HG02973 (cell line): ENCODE data around the gene HIRA.
"Not testable (repeated sequence)": the region's sequence is repeated elsewhere in the genome, so short reads cannot be mapped to it uniquely, and the experiment has no call there.

Source experiments
- ATAC-seq: cut with Tn5 transposase; IDR thresholded peaks from one replicate; pipeline ENCODE4 v1.9.1; 2021; ENCODE audit warnings: moderate library complexity; ENCODE audit not compliant: unreplicated experiment

The HIRA gene

GRCh38 chr22:19387575-19387974, 44.0 kb downstream of the HIRA start:
- no peak for ATAC-seq

GRCh38 chr22:19387038-19387437, 44.5 kb downstream of the HIRA start:
- no peak for ATAC-seq

- no peak for ATAC-seq
Observed at GRCh38 chr22:19386248-19386647, 45.3 kb downstream of the HIRA start.

- ATAC-seq: no peak
Observed at GRCh38 chr22:19385221-19385906, 46.2 kb downstream of the HIRA start.

GRCh38 chr22:19383292-19383691, 48.2 kb downstream of the HIRA start:
- ATAC-seq: no peak

- no peak for ATAC-seq
Observed at GRCh38 chr22:19382240-19382639, 49.3 kb downstream of the HIRA start.

- ATAC-seq: no peak
Observed at GRCh38 chr22:19378344-19378674, 53.2 kb downstream of the HIRA start.

GRCh38 chr22:19377565-19378343, 53.8 kb downstream of the HIRA start:
- ATAC-seq: no peak

- ATAC-seq: no peak
Observed at GRCh38 chr22:19376971-19377370, 54.6 kb downstream of the HIRA start.

- no peak for ATAC-seq
Observed at GRCh38 chr22:19376247-19376646, 55.3 kb downstream of the HIRA start.

- ATAC-seq: no peak
Observed at GRCh38 chr22:19375435-19375834, 56.1 kb downstream of the HIRA start.

- ATAC-seq: no peak
Observed at GRCh38 chr22:19374410-19374809, 57.1 kb downstream of the HIRA start.

GRCh38 chr22:19373450-19373849, 58.1 kb downstream of the HIRA start:
- no peak for ATAC-seq

GRCh38 chr22:19371893-19372292, 59.6 kb downstream of the HIRA start:
- no peak for ATAC-seq

GRCh38 chr22:19368876-19369275, 62.7 kb downstream of the HIRA start:
- ATAC-seq: no peak

GRCh38 chr22:19367763-19368367, 63.7 kb downstream of the HIRA start:
- ATAC-seq: no peak

- not testable (repeated sequence) for ATAC-seq
Observed at GRCh38 chr22:19363541-19363940, 68.0 kb downstream of the HIRA start.

GRCh38 chr22:19361501-19362103, 69.9 kb downstream of the HIRA start:
- peak; percentile 69 for ATAC-seq

GRCh38 chr22:19360862-19361261, 70.7 kb downstream of the HIRA start:
- ATAC-seq: no peak

GRCh38 chr22:19360300-19360792, 71.2 kb downstream of the HIRA start:
- no peak for ATAC-seq

- ATAC-seq: no peak
Observed at GRCh38 chr22:19359554-19360299, 71.8 kb downstream of the HIRA start.
